Stimulated activated CD8-positive, alpha-beta memory T cell treated with anti-CD3 and anti-CD28 coated beads, Interleukin-7, amount 100 ng/mL, for 48 hours (primary cell): ENCODE measurements around the gene SLC2A2.
"Not testable (repeated sequence)": the region's sequence is repeated elsewhere in the genome, so short reads cannot be mapped to it uniquely, and the experiment has no call there.

Source experiments
- DNase-seq, 2 donors: peaks; one replicate each; pipeline ENCODE4 v3.0.0-alpha.2; 2020; ENCODE audit warnings: low read depth in 1 of 2; ENCODE audit errors: extremely low read depth in 1 of 2

SLC2A2 gene

GRCh38 chr3:170989100-170989648, 37.3 kb downstream of the SLC2A2 start:
- DNase-seq, result no peak

GRCh38 chr3:170988378-170988777, 38.1 kb downstream of the SLC2A2 start:
- no peak for DNase-seq

DNA sequence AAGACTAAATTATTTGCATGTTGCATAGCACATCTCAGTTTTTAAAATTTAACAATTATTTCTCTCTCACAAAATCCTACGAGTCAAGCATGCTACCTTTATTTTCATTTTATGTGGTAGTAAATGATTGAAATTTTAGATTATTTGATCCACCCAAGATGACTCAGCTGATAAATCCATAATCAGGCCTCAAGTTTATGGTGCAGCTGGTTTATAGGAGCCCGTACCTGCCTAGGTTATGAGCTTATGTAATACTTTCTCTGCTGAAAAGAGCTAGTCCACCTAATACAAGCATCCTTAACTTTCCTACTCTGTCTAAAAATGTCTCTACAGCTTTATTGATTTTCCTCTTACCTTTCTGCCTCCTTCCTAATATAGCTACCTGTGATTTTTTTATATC, 41.2 kb downstream of the SLC2A2 start:
- no peak for DNase-seq

GRCh38 chr3:170982733-170983132, 43.8 kb downstream of the SLC2A2 start:
- no peak for DNase-seq

GRCh38 chr3:170980399-170980798, 46.1 kb downstream of the SLC2A2 start:
- no peak for DNase-seq

DNA sequence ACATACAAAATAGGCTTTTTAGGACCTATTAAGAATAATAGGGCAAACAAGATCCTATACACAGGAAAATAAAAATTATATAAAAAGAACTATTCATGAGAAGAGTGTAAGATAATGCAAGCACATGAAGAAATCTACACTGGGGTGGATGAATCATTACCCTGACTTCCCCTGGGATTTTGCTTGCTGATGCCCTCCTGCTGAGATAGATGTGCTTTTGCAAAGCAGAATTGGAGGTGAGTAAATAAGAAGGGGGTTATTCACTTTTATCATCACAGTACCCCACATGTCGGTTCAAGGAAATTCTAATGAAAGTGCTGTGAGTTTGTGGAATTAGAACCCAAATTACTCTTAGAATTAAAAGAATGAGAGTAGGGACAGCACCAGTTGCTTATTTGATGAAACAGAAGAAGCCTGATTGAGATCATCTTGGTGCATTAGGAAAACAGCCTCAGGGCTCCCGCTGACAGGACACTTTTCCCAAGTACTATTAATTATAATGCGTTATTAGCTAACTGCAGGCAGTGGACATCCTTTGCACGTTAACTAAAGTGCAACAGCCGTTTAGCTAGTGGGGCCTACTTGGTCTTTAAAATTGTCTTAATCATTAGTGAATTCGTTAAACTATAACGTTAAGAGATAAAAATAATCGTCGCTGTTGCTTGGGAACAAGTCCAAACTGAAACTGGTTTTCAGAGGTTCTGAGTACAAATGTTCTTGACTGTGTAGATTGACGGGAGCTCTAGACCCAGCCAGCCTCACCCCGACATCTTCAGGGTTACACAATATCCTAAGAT, 48.4 kb downstream of the SLC2A2 start:
- DNase-seq, result no peak

DNA sequence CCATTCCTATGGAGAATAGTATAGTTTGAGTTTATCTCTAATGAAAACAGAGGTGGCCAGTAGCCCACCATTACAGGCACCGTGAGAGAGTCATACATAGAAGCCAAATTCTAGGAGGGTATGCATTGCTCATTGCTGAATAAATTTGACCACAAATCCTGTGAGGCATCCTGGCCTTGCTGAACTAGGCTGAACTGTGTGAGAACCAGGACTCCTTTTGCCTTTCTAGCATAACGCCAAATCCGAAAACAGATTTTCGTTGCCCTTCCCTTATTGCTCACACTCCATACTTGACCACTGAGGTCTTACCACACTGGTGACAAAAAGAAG, 50.4 kb downstream of the SLC2A2 start:
- no peak for DNase-seq

- DNase-seq, result no peak
These were observed 51.0 kb downstream of the SLC2A2 start for GRCh38 chr3:170975283-170976189.

DNA sequence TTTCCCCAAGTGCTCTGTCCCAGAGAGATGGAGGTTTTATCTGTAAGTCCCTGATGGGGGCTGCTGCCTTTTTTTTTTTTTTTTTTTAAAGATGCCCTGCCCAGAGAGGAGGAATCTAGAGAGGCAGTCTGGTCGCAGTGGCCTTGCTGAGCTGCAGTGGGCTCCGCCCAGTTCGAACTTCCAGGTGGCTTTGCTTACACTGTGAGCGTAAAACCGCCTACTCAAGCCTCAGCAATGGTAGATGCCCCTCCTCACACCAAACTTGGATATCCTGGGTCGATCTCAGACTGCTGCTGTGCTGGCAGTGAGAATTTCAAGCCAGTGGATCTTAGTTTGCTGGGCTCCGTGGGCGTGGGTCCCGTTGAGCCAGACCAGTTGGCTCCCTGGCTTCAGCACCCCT, 51.6 kb downstream of the SLC2A2 start:
- no peak for DNase-seq

GRCh38 chr3:170972917-170973316, 53.6 kb downstream of the SLC2A2 start:
- DNase-seq, result not testable (repeated sequence)

DNA sequence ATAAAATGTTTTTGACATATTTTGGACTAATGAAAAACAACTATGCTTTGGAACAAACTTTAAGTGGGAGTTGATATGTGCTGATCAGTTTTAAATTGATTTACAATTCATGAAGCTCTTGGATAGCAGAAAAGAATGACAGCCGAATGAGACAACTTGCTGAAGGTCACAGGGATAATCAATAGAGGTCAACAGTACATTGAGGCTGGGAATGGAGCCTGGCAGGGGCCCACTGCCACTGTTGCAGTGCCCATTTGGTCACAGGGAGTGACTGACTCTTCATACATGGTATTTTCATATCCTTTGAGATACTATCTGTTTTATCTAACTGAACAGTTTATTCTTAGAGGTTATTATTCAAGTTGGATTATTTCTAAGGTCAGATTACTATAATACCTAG, 59.4 kb downstream of the SLC2A2 start:
- no peak for DNase-seq

DNA sequence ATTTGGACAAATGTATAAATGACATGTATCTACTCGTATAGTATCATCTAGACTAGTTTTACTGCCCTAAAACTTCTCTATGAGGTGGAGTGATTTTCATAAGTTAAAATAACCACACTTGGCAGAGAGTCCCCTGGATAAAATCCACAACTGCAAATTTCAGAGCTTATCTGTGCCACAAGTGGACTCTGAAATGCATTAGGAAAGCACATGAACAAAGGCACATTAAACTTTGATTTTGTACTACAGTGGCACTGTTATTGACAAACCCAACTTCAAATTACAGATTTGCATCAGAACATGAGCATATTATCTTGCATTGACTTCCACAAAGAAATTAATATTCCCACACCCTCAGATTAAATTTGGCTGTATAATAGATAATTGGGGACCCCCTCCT, 60.0 kb downstream of the SLC2A2 start:
- no peak for DNase-seq

DNA sequence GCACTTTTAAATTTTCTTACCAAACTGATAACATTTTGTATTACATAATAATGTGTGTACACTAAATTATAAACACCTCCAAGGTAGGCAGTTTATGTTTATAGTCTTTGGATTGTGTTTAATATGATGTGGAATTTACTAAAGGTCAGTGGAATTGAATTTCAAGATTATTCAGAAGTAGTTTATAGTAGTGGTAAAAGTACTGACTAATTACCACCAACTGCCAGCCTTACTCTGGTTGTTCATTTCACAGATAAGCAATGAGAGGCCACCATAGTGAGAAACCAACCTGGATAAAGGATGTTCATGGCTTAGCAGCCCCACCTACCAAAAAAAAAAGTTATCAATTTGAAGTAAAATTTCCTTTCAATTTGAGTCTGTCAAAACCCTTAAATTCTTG, 64.1 kb downstream of the SLC2A2 start:
- no peak for DNase-seq

GRCh38 chr3:170961616-170962400, 64.7 kb downstream of the SLC2A2 start:
- no peak for DNase-seq

- DNase-seq, result no peak
These were observed 67.1 kb downstream of the SLC2A2 start for GRCh38 chr3:170959457-170959856.

GRCh38 chr3:170956647-170957046, 69.9 kb downstream of the SLC2A2 start:
- no peak for DNase-seq

GRCh38 chr3:170953736-170954135, 72.8 kb downstream of the SLC2A2 start:
- no peak for DNase-seq

- DNase-seq, result no peak
These were observed 73.3 kb downstream of the SLC2A2 start for GRCh38 chr3:170953229-170953628.

DNA sequence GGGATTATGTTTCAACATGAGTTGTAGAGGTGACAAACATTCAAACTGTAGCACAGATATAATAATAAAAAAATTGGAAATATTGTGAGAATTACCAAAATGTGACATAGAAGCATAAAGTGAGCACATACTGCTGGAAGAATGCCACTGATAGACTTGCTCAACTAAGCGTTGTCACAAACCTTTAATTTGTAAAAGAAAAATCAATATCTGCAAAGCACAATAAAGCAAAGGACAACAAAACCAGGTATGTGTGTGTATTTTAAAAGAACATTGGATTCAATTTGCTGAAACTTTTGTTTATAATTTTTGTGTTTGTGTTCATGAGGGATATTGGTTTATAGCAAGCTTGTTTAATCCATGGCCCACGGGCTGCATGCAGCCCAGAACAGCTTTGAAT, 77.3 kb downstream of the SLC2A2 start:
- no peak for DNase-seq

DNA sequence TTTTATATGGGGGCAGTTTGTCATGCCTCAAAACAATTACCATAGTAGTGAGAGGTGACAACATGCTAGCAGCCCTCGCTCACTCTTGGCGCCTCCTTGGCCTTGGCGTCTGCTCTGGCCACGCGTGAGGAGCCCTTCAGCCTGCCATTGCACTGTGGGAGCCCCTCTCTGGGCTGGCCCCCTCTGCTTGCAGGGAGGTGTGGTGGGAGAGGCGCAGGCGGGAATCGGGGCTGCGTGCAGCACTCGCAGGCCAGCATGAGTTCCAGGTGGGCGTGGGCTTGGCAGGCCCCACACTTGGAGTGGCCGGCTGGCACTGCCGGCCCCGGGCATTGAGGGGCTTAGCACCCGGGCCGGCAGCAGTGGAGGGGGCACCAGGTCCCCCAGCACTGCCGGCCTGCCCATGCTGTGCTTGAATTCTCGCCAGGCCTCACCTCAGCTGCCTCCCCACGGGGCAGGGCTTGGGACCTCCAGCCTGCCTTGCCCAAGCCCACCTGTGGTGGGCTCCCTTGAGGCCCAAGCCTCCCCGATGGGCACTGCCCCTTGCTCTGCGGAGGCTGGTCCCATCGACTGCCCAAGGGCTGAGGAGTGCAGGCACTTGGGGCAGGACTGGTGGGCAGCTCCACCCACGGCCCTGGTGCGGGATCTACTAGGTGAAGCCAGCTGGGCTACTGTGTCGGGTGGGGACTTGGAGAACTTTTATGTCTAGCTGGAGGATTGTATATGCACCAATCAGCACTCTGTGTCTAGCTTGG, 79.3 kb downstream of the SLC2A2 start:
- DNase-seq, result no peak
